ENCODE measurements around the gene COX7A2L. TPM values are rescaled to one million over a fixed set of nuclear protein-coding genes. Genes with fewer than 3 reads are reported as not detected.

COX7A2L gene
- total RNA-seq, 1 experiment from 2014 or later = 144 TPM

DNA sequence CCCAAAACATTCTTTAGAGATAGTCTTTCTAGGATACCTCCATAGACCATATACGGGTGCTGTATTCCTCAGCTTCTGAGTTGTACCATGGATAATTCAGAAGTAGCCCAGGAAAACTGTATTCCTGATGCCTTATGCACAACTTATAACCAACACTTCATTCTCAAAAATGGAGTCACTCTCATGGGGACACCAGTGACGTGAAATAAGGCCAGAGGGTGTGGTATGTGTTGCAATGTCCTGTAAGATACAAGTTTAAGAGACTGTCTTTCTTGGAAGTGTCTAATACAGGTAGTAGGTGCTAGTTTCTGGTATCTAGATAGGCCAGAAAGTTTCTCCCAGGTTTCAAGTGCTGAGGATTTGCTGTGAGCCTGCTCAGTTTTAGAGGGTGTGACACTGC, 36.1 kb downstream of the COX7A2L start:
- Histone ChIP-seq H4K20me1 (ENCODE audit: insufficient read depth) (no peaks in the 10 kb centered on the region), H3K9me3 (ENCODE audit: insufficient read depth, low read depth) (no peaks in the 10 kb centered on the region), H3K79me2 (ENCODE audit: low read depth) (no peaks in the 10 kb centered on the region), H3K4me3 (no peak overlapping the region), H3K4me2 (no peak overlapping the region), H3K9me2 (ENCODE audit: insufficient read depth) (no peaks in the 10 kb centered on the region), H3K36me3 (ENCODE audit: low read depth) (peaks cover 17% of the 10 kb centered on the region), H3K4me1 (replicated peaks; ENCODE audit: insufficient read depth) (no peaks in the 10 kb centered on the region), H3F3A (ENCODE audit: insufficient read depth, low read depth) (peaks cover 19% of the 10 kb centered on the region), H2AFZ (no peak overlapping the region), H3K27me3 (ENCODE audit: insufficient read depth, low read depth) (no peaks in the 10 kb centered on the region), H3K27ac (no peak overlapping the region)
- TF ChIP-seq, protein P1, sequence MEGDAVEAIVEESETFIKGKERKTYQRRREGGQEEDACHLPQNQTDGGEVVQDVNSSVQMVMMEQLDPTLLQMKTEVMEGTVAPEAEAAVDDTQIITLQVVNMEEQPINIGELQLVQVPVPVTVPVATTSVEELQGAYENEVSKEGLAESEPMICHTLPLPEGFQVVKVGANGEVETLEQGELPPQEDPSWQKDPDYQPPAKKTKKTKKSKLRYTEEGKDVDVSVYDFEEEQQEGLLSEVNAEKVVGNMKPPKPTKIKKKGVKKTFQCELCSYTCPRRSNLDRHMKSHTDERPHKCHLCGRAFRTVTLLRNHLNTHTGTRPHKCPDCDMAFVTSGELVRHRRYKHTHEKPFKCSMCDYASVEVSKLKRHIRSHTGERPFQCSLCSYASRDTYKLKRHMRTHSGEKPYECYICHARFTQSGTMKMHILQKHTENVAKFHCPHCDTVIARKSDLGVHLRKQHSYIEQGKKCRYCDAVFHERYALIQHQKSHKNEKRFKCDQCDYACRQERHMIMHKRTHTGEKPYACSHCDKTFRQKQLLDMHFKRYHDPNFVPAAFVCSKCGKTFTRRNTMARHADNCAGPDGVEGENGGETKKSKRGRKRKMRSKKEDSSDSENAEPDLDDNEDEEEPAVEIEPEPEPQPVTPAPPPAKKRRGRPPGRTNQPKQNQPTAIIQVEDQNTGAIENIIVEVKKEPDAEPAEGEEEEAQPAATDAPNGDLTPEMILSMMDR (conservative IDR thresholded peaks at IDR 0.05) = no peak
- TF ChIP-seq EZH2 (IDR thresholded peaks at IDR 0.05; ENCODE audit: low read depth) = no peak
- BruUV-seq (replicated peaks) = no TSS peak
- no peak for DNase-seq
- intact Hi-C loops (cut with micrococcal nuclease; ENCODE audit: unreplicated experiment) = loop anchor here (5.0 kb wide), 2 partner anchors 128 to 483 kb away; no protein-coding TSS in a partner anchor
- ChIA-PET CTCF (no interaction called here), POLR2A (ENCODE audit: unreplicated experiment) (no interaction called here)

DNA sequence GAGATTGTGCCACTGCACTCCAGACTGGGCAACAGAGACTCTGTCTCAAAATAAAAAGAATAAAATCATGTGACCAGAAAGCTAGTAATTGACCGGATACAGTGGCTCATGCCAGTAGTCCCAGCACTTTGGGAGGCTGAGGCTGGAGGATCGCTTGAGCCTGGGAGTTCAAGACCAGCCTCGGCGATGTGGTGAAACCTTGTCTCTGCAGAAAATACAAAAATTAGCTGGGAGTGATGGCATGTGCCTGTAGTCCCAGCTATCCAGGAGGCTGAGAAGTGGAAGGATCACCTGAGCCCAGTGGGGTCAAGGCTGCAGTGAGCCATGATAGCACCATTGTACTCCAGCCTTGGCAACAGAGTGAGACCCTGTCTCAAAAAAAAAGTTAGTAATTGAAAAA, 36.8 kb downstream of the COX7A2L start:
- POLR2A ChIA-PET (ENCODE audit: unreplicated experiment) = no interaction called here
- no peaks in the 10 kb centered on the region for H4K20me1 ChIP-seq (ENCODE audit: insufficient read depth)

DNA sequence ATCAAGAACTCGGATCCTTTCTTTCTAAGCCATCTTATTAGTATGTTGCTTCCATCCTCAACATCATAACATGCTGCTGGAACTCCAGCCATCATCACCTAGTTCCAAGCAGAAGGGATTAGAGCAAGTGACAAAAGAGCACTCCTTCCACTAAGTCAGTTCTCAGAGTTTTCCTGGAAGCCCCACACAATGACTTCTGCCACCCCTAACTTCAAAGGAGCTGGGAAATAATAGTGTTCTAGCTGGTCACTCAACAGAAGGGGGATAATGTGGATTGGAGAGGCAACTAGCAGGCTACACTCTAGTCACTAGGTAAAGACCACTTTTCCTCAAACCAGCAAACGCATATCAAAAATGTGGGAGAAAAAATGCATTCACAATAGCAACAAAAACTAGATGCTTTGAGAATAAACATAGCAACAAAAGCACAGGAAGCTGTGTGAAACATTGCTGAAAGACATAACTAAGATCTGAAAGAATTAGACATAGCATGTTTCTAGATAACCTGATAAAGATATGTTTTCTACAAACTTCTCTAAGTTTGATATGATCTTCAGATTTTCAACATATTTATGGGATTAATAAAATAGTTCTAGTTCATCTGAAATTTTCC, 39.5 kb downstream of the COX7A2L start:
- POLR2A ChIA-PET (ENCODE audit: unreplicated experiment) = no interaction called here
- intact Hi-C loops (cut with micrococcal nuclease; ENCODE audit: unreplicated experiment) = no loop called here

More for the DNA sequence above, 36.8 kb downstream of the COX7A2L start:
- Histone ChIP-seq H3K79me2 (ENCODE audit: low read depth) (no peaks in the 10 kb centered on the region), H3K9me2 (ENCODE audit: insufficient read depth) (no peaks in the 10 kb centered on the region), H3K4me1 (replicated peaks; ENCODE audit: insufficient read depth) (no peaks in the 10 kb centered on the region), H3K9me3 (ENCODE audit: insufficient read depth, low read depth) (no peaks in the 10 kb centered on the region), H2AFZ (no peak overlapping the region), H3F3A (ENCODE audit: insufficient read depth, low read depth) (peaks cover 19% of the 10 kb centered on the region), H3K4me2 (no peak overlapping the region), H3K4me3 (no peak overlapping the region), H3K27me3 (ENCODE audit: insufficient read depth, low read depth) (no peaks in the 10 kb centered on the region), H3K27ac (no peak overlapping the region), H3K36me3 (ENCODE audit: low read depth) (peaks cover 14% of the 10 kb centered on the region; the same call in 1 of the 2 replicates)
- DNase-seq = no peak
- intact Hi-C loops (cut with micrococcal nuclease; ENCODE audit: unreplicated experiment) = no loop called here
- CTCF ChIA-PET = no interaction called here
- TF ChIP-seq, protein P1 (conservative IDR thresholded peaks at IDR 0.05) = no peak
- no peak for TF ChIP-seq EZH2 (IDR thresholded peaks at IDR 0.05; ENCODE audit: low read depth)
- BruUV-seq (replicated peaks) = no TSS peak

More for the DNA sequence above, 39.5 kb downstream of the COX7A2L start:
- Histone ChIP-seq H4K20me1 (ENCODE audit: insufficient read depth) (no peaks in the 10 kb centered on the region), H2AFZ (no peak overlapping the region), H3K4me2 (no peak overlapping the region), H3K4me3 (no peak overlapping the region), H3K9me3 (ENCODE audit: insufficient read depth, low read depth) (no peaks in the 10 kb centered on the region), H3K27ac (no peak overlapping the region), H3K9me2 (ENCODE audit: insufficient read depth) (no peaks in the 10 kb centered on the region), H3K4me1 (replicated peaks; ENCODE audit: insufficient read depth) (no peaks in the 10 kb centered on the region), H3F3A (ENCODE audit: insufficient read depth, low read depth) (peaks cover 1% of the 10 kb centered on the region; the same call in 1 of the 2 replicates), H3K79me2 (ENCODE audit: low read depth) (no peaks in the 10 kb centered on the region), H3K36me3 (ENCODE audit: low read depth) (peaks cover 24% of the 10 kb centered on the region), H3K27me3 (ENCODE audit: insufficient read depth, low read depth) (no peaks in the 10 kb centered on the region)
- CTCF ChIA-PET = no interaction called here
- TF ChIP-seq, protein P1 (conservative IDR thresholded peaks at IDR 0.05) = no peak
- no peak for TF ChIP-seq EZH2 (IDR thresholded peaks at IDR 0.05; ENCODE audit: low read depth)
- no peak for DNase-seq
- no TSS peak for BruUV-seq (replicated peaks)
